Right lobe of liver (tissue), 4 donors: ENCODE measurements around the gene NID2.

Source experiments
- CTCF ChIP-seq, 4 donors: fragments of 200-600 bp in 3 of 4; fragments of 450-650 bp in 1 of 4; IDR thresholded peaks; one replicate each; pipeline versions ENCODE4 v1.5.1 to v1.8.0; 2016 to 2022; ENCODE audit warnings: antibody characterized with exemption in 4 of 4, mild to moderate bottlenecking in 2 of 4
- POLR2A ChIP-seq: fragments of 450-650 bp; IDR thresholded peaks from one replicate; pipeline ENCODE4 v1.6.1; 2017; ENCODE audit warnings: antibody characterized with exemption, mild to moderate bottlenecking
- donor health status: DM: no; HTN: no; CAD: no.
- donor health status: DM: no; HTN: no; CAD: no.
- donor health status: DM: no; HTN: yes; CAD: no.

DNA sequence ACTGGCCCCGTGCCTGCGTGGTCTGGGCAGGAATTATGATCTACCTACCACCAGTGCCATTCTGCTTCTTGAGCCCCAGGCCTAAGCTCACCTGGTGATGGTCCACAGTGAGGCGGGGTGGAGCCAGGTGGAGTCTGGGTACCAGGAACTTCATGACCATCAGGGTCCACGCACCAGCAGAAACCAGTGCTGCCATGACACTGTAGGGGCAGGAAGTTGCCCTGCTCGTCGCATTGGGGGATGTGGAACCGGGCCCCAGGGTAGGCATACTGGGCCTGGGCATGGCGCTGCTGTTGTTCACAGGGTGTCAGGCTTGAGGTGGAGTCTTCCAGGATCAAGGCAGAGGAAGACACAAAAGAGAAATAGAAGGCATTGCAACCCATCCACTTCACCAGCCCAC is 49.9 kb downstream of the NID2 start:
- TF ChIP-seq POLR2A (no peak), CTCF (IDR thresholded peaks at IDR 0.05) (no peak)
